ENCODE results near the gene RNF125.

DNA sequence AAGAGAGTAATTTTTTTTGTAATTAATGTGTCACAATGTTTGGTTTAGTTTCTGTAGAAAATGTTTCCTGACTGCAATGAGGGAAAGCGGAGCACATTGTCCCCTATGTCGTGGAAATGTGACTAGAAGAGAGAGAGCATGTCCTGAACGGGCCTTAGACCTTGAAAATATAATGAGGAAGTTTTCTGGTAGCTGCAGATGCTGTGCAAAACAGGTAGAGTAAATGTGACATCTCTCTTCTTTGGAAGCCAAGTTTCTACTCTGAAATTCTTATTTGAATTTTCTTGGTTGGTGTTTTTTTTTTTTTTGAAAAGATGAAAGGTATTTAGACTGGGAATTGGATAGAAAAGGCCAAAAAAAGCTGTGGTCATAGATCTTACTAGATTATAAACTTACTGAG is 93.1 kb downstream of the RNF125 start:
- no peak for TF ChIP-seq REST (IDR thresholded peaks at IDR 0.05; ENCODE audit: insufficient replicate concordance, low read depth)
- TF ChIP-seq, protein P1, sequence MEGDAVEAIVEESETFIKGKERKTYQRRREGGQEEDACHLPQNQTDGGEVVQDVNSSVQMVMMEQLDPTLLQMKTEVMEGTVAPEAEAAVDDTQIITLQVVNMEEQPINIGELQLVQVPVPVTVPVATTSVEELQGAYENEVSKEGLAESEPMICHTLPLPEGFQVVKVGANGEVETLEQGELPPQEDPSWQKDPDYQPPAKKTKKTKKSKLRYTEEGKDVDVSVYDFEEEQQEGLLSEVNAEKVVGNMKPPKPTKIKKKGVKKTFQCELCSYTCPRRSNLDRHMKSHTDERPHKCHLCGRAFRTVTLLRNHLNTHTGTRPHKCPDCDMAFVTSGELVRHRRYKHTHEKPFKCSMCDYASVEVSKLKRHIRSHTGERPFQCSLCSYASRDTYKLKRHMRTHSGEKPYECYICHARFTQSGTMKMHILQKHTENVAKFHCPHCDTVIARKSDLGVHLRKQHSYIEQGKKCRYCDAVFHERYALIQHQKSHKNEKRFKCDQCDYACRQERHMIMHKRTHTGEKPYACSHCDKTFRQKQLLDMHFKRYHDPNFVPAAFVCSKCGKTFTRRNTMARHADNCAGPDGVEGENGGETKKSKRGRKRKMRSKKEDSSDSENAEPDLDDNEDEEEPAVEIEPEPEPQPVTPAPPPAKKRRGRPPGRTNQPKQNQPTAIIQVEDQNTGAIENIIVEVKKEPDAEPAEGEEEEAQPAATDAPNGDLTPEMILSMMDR (IDR thresholded peaks at IDR 0.05; ENCODE audit: insufficient read depth, low read length) = no peak
- TF ChIP-seq POLR2AphosphoS5 (IDR thresholded peaks at IDR 0.05; ENCODE audit: low read depth) = no peak

Measured in HL-60 (cell line).